ENCODE results near the gene CABLES1. TPM values are rescaled to one million over a fixed set of nuclear protein-coding genes. Genes with fewer than 3 reads are reported as not detected.
"Not testable (repeated sequence)": the region's sequence is repeated elsewhere in the genome, so short reads cannot be mapped to it uniquely, and the experiment has no call there.

CABLES1 gene
- total and polyA plus RNA-seq, 3 experiments from 2014 or later = 0.30 to 8.9 (median 8.0) TPM

GRCh38 chr18:23238152-23238531 lies 102.9 kb downstream of the CABLES1 start:
- H3K27me3 Mint-ChIP-seq = peaks cover 0 to 1% of the 10 kb centered on the region in 2 donors
- H3K27me3 ChIP-seq (ENCODE audit: insufficient read depth, low read length, poor library complexity, severe bottlenecking) = no peaks in the 10 kb centered on the region
- ChIA-PET CTCF (interaction anchor here (1.1 kb wide), 1 partner anchor 14 kb away, joined by 3 read pairs; no protein-coding TSS in a partner anchor), POLR2A (no interaction called here)
- H3K27ac ChIP-seq (ENCODE audit: low read depth, low read length) = no peak overlapping the region
- no peaks in the 10 kb centered on the region for H3K9me3 ChIP-seq (ENCODE audit: low read length)
- H3K36me3 Mint-ChIP-seq = no peaks in the 10 kb centered on the region
- peak overlapping the region; percentile 37 to 79 (median 74) for H3K4me3 Mint-ChIP-seq
- no peaks in the 10 kb centered on the region for H3K9me3 Mint-ChIP-seq
- H3K36me3 ChIP-seq (ENCODE audit: insufficient read depth, low read length) = no peaks in the 10 kb centered on the region
- peaks cover 15 to 24% (median 22%) of the 10 kb centered on the region in 3 donors for H3K4me1 Mint-ChIP-seq
- H3K4me3 ChIP-seq (ENCODE audit: low read length) = peak overlapping the region; percentile 50
- DNase-seq = no peak
- peaks cover 18% of the 10 kb centered on the region for H3K4me1 ChIP-seq (ENCODE audit: insufficient read depth, low read length)
- H3K27ac Mint-ChIP-seq = peak overlapping the region; percentile 29 to 93 (median 88)

- CTCF ChIA-PET = no interaction called here
- POLR2A ChIA-PET = no interaction called here
- Mint-ChIP-seq H3K4me3 (peak overlapping the region in 2 of 7 donors; percentile 38 to 58), H3K9me3 (no peaks in the 10 kb centered on the region), H3K27me3 (peaks cover 0 to 1% of the 10 kb centered on the region in 2 donors), H3K4me1 (peaks cover 15 to 23% (median 20%) of the 10 kb centered on the region in 3 donors), H3K36me3 (no peaks in the 10 kb centered on the region), H3K27ac (peak overlapping the region in 5 of 8 donors; percentile 54 to 93 (median 82))
- H3K9me3 ChIP-seq (ENCODE audit: low read length) = no peaks in the 10 kb centered on the region
- no peaks in the 10 kb centered on the region for H3K36me3 ChIP-seq (ENCODE audit: insufficient read depth, low read length)
- H3K27ac ChIP-seq (ENCODE audit: low read depth, low read length) = no peak overlapping the region
- H3K4me1 ChIP-seq (ENCODE audit: insufficient read depth, low read length) = peaks cover 18% of the 10 kb centered on the region
- no peak for DNase-seq
- no peak overlapping the region for H3K4me3 ChIP-seq (ENCODE audit: low read length)
- H3K27me3 ChIP-seq (ENCODE audit: insufficient read depth, low read length, poor library complexity, severe bottlenecking) = no peaks in the 10 kb centered on the region
These were observed 103.5 kb downstream of the CABLES1 start for GRCh38 chr18:23238651-23239349.

- peaks cover 18% of the 10 kb centered on the region for H3K4me1 ChIP-seq (ENCODE audit: insufficient read depth, low read length)
- Mint-ChIP-seq H3K27me3 (peaks cover 0 to 1% of the 10 kb centered on the region in 2 donors), H3K27ac (peak overlapping the region in 4 of 8 donors; percentile 54 to 83 (median 64)), H3K36me3 (no peaks in the 10 kb centered on the region), H3K4me1 (peaks cover 15 to 23% (median 20%) of the 10 kb centered on the region in 3 donors), H3K9me3 (no peaks in the 10 kb centered on the region), H3K4me3 (no peak overlapping the region)
- DNase-seq = no peak
- H3K4me3 ChIP-seq (ENCODE audit: low read length) = no peak overlapping the region
- POLR2A ChIA-PET = no interaction called here
- H3K27ac ChIP-seq (ENCODE audit: low read depth, low read length) = no peak overlapping the region
- H3K27me3 ChIP-seq (ENCODE audit: insufficient read depth, low read length, poor library complexity, severe bottlenecking) = no peaks in the 10 kb centered on the region
- CTCF ChIA-PET = no interaction called here
- H3K36me3 ChIP-seq (ENCODE audit: insufficient read depth, low read length) = no peaks in the 10 kb centered on the region
- H3K9me3 ChIP-seq (ENCODE audit: low read length) = no peaks in the 10 kb centered on the region
These were observed 104.0 kb downstream of the CABLES1 start for GRCh38 chr18:23239350-23239692.

DNA sequence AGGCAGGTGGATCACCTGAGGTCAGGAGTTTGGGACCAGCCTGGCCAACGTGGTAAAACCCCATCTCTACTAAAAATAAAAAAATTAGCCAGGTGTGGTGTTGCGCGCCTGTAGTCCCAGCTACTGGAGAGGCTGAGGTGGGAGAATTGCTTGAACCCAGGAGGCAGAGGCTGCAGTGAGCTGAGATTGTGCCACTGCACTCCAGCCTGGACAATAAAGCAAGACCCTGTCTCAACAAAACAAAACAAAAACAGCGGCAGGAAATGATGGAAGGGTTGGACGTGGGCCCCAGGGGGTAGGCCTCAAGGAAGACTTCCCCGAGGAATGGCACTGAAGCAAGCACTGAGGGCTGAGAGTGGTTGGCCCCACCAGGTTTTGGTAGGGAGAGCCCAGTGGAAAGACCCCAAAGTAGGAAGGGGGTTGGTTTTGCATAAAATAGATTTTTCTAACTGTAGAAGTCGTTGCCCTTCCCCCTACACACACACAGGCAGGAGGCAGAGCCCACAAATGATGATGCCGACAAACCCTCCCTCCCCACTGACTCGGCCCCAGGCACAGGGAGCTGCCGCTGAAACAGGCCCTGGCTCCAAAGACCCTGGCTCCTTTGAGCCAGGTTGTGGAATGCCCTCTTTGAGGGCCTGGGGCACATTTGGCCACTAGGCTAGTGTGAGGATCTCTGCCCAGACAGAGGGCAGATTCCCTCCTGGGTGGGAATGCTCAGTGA lies 104.8 kb downstream of the CABLES1 start:
- ChIA-PET CTCF (no interaction called here), POLR2A (no interaction called here)
- peaks cover 15 to 23% (median 20%) of the 10 kb centered on the region in 3 donors for H3K4me1 Mint-ChIP-seq
- peak overlapping the region in 1 of 7 donors; percentile 61 for H3K4me3 Mint-ChIP-seq
- H3K27me3 Mint-ChIP-seq = peaks cover 0 to 2% of the 10 kb centered on the region in 2 donors
- Histone ChIP-seq H3K4me1 (ENCODE audit: insufficient read depth, low read length) (peaks cover 18% of the 10 kb centered on the region), H3K27me3 (ENCODE audit: insufficient read depth, low read length, poor library complexity, severe bottlenecking) (no peaks in the 10 kb centered on the region), H3K9me3 (ENCODE audit: low read length) (no peaks in the 10 kb centered on the region), H3K27ac (ENCODE audit: low read depth, low read length) (no peak overlapping the region), H3K4me3 (ENCODE audit: low read length) (no peak overlapping the region), H3K36me3 (ENCODE audit: insufficient read depth, low read length) (no peaks in the 10 kb centered on the region)
- H3K27ac Mint-ChIP-seq = peak overlapping the region in 4 of 8 donors; percentile 1 to 64 (median 24)
- no peaks in the 10 kb centered on the region for H3K9me3 Mint-ChIP-seq
- H3K36me3 Mint-ChIP-seq = no peaks in the 10 kb centered on the region
- DNase-seq = no peak

GRCh38 chr18:23240609-23240930 lies 105.3 kb downstream of the CABLES1 start:
- no peaks in the 10 kb centered on the region for H3K9me3 ChIP-seq (ENCODE audit: low read length)
- H3K4me3 ChIP-seq (ENCODE audit: low read length) = no peak overlapping the region
- H3K4me1 ChIP-seq (ENCODE audit: insufficient read depth, low read length) = peaks cover 18% of the 10 kb centered on the region
- H3K4me3 Mint-ChIP-seq = no peak overlapping the region
- H3K36me3 ChIP-seq (ENCODE audit: insufficient read depth, low read length) = no peaks in the 10 kb centered on the region
- no peaks in the 10 kb centered on the region for H3K27me3 ChIP-seq (ENCODE audit: insufficient read depth, low read length, poor library complexity, severe bottlenecking)
- no peaks in the 10 kb centered on the region for H3K36me3 Mint-ChIP-seq
- DNase-seq = no peak
- POLR2A ChIA-PET = no interaction called here
- peak overlapping the region in 1 of 8 donors; percentile 1 for H3K27ac Mint-ChIP-seq
- H3K27ac ChIP-seq (ENCODE audit: low read depth, low read length) = no peak overlapping the region
- no peaks in the 10 kb centered on the region for H3K9me3 Mint-ChIP-seq
- H3K4me1 Mint-ChIP-seq = peaks cover 15 to 23% (median 20%) of the 10 kb centered on the region in 3 donors
- peaks cover 0 to 2% of the 10 kb centered on the region in 2 donors for H3K27me3 Mint-ChIP-seq
- CTCF ChIA-PET = no interaction called here

DNA sequence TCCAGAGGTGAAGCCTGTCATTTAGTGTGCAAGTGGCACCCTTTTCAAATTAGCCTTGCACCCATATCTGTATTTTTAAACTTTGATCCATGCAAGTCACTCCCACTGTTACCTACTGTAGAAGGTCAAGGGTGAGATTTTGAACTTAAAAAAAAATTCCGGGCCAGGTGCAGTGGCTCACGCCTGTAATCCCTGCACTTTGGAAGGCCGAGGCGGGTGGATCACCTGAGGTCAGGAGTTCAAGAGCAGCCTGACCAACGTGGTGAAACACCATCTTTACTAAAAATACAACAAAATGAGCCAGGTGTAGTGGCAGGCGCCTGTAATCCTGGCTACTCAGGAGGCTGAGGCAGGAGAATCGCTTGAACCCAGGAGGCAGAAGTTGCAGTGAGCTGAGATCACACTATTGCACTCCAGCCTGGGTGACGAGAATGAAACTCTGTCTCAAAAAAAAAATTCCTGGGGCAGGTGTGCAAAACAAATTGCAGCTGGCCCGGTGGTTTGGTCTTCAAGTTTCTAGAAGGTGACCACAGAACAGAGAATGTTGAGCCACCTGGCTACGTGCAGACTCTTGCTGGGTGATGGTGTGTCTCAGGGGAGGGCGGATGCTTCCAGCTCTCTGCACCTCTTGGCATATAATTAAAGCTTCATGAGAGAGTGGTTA lies 106.7 kb downstream of the CABLES1 start:
- CTCF ChIA-PET; H3K27me3 ChIP-seq (ENCODE audit: insufficient read depth, low read length, poor library complexity, severe bottlenecking); H3K27me3 Mint-ChIP-seq; H3K4me3 Mint-ChIP-seq; H3K27ac Mint-ChIP-seq; H3K27ac ChIP-seq (ENCODE audit: low read depth, low read length); H3K4me3 ChIP-seq (ENCODE audit: low read length); H3K9me3 ChIP-seq (ENCODE audit: low read length); POLR2A ChIA-PET; H3K9me3 Mint-ChIP-seq; H3K36me3 Mint-ChIP-seq; H3K36me3 ChIP-seq (ENCODE audit: insufficient read depth, low read length); DNase-seq: not testable (repeated sequence)
- peaks cover 18% of the 10 kb centered on the region for H3K4me1 ChIP-seq (ENCODE audit: insufficient read depth, low read length)
- H3K4me1 Mint-ChIP-seq = peaks cover 13 to 20% (median 19%) of the 10 kb centered on the region in 3 donors

DNA sequence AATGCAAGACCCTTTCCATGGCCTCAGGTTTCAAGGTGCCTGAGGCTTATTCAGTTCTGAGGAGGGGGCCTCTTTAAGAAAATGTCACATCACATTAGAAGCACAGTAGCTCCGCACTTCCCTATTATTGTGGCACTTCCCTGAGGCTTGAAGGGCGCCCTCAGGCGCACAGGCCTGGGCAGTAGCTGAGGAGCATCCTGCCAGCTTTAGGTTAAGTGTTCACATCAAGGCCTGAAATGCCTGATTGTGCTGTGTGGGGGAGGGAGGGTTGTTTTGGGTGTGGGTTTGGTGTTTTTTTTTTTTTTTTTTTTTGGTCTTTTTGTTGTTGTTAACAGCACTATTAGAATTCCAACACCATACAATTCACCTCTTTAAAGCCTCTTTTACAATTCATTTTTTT lies 107.9 kb downstream of the CABLES1 start:
- H3K36me3 Mint-ChIP-seq = no peaks in the 10 kb centered on the region
- CTCF ChIA-PET = no interaction called here
- no peak overlapping the region for H3K27ac ChIP-seq (ENCODE audit: low read depth, low read length)
- no peaks in the 10 kb centered on the region for H3K27me3 ChIP-seq (ENCODE audit: insufficient read depth, low read length, poor library complexity, severe bottlenecking)
- peaks cover 7% of the 10 kb centered on the region for H3K4me1 ChIP-seq (ENCODE audit: insufficient read depth, low read length)
- no peaks in the 10 kb centered on the region for H3K9me3 ChIP-seq (ENCODE audit: low read length)
- H3K27me3 Mint-ChIP-seq = peaks cover 0 to 2% of the 10 kb centered on the region in 2 donors
- no peak overlapping the region for H3K4me3 ChIP-seq (ENCODE audit: low read length)
- no peak overlapping the region for H3K4me3 Mint-ChIP-seq
- no peaks in the 10 kb centered on the region for H3K9me3 Mint-ChIP-seq
- peak overlapping the region in 1 of 8 donors; percentile 19 for H3K27ac Mint-ChIP-seq
- H3K36me3 ChIP-seq (ENCODE audit: insufficient read depth, low read length) = no peaks in the 10 kb centered on the region
- POLR2A ChIA-PET = no interaction called here
- peaks cover 7 to 12% (median 10%) of the 10 kb centered on the region in 3 donors for H3K4me1 Mint-ChIP-seq
- no peak for DNase-seq

DNA sequence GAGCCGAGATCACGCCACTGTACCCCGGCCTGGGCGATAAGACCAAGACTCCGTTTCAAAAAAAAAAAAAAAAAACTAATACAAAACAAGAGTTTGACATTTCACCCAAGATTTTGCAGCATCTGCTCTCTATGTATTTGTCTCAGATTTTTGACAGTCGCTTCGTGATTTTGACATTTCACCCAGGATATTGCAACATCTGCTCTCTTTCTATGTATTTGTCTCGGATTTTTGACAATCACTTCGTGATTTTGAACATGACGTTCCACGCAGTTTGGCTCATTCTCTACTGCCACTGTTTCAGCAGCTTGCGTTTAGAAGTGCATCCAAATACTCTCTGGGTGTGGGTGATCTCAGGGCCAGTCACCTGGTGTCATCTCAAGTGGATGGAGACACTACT lies 108.5 kb downstream of the CABLES1 start:
- Mint-ChIP-seq H3K27ac (no peak overlapping the region), H3K9me3 (no peaks in the 10 kb centered on the region), H3K4me3 (peak overlapping the region in 1 of 7 donors; percentile 5), H3K27me3 (peaks cover 0 to 3% of the 10 kb centered on the region in 2 donors), H3K4me1 (peaks cover 3 to 5% (median 4%) of the 10 kb centered on the region in 3 donors), H3K36me3 (no peaks in the 10 kb centered on the region)
- no peaks in the 10 kb centered on the region for H3K36me3 ChIP-seq (ENCODE audit: insufficient read depth, low read length)
- CTCF ChIA-PET = no interaction called here
- H3K4me3 ChIP-seq (ENCODE audit: low read length) = no peak overlapping the region
- H3K9me3 ChIP-seq (ENCODE audit: low read length) = no peaks in the 10 kb centered on the region
- no peaks in the 10 kb centered on the region for H3K27me3 ChIP-seq (ENCODE audit: insufficient read depth, low read length, poor library complexity, severe bottlenecking)
- POLR2A ChIA-PET = no interaction called here
- DNase-seq = no peak
- no peak overlapping the region for H3K27ac ChIP-seq (ENCODE audit: low read depth, low read length)
- H3K4me1 ChIP-seq (ENCODE audit: insufficient read depth, low read length) = peaks cover under 1% of the 10 kb centered on the region

Measured in CD8-positive, alpha-beta memory T cell (primary cell).